Calu3 (cell line): ENCODE data around the gene DHRS9. TPM values are rescaled to one million over a fixed set of nuclear protein-coding genes. Genes with fewer than 3 reads are reported as not detected.

Experiments used
- BruUV-seq: library from RNA; stranded (reverse); fragments of 400-500 nt; replicated peaks from 2 replicates; lab custom pipeline; 2021; lab: Mats Ljungman, UMichigan
- CTCF ChIA-PET: fragments of 300-600 bp; sonication (Branson Sonifier 250); formaldehyde crosslinking; loops from one replicate; lab custom pipeline; 2022; ENCODE audit warnings: antibody characterized with exemption; lab: Charles Lee
- DNase-seq: peaks from one replicate; pipeline ENCODE4 v3.0.0; 2022
- H3K27ac Mint-ChIP-seq: one replicate; pipeline ENCODE4 v1.8.0; 2022; ENCODE audit warnings: mixed read lengths; ENCODE audit not compliant: unreplicated experiment
- H3K27me3 Mint-ChIP-seq: one replicate; pipeline ENCODE4 v1.8.0; 2022; ENCODE audit warnings: mixed read lengths; ENCODE audit not compliant: unreplicated experiment
- H3K36me3 Mint-ChIP-seq: one replicate; pipeline ENCODE4 v1.8.0; 2022; ENCODE audit warnings: mild to moderate bottlenecking, moderate library complexity, mixed read lengths; ENCODE audit not compliant: insufficient read depth, unreplicated experiment
- H3K4me1 Mint-ChIP-seq: one replicate; pipeline ENCODE4 v1.8.0; 2022; ENCODE audit warnings: mild to moderate bottlenecking, low read depth, mixed read lengths; ENCODE audit not compliant: unreplicated experiment
- H3K4me3 Mint-ChIP-seq: one replicate; pipeline ENCODE4 v1.8.0; 2022; ENCODE audit warnings: mild to moderate bottlenecking, low read depth, moderate library complexity, mixed read lengths; ENCODE audit not compliant: unreplicated experiment
- H3K9me3 Mint-ChIP-seq: one replicate; pipeline ENCODE4 v1.8.0; 2022; ENCODE audit warnings: low read depth, mixed read lengths; ENCODE audit not compliant: unreplicated experiment
- intact Hi-C: fragments of 100-400 bp; cut with micrococcal nuclease; formaldehyde crosslinking; loops from one replicate; pipeline ENCODE4 v1.10.0; 2022; ENCODE audit not compliant: unreplicated experiment
- total RNA-seq: library from RNA; stranded (reverse); gene quantifications from 2 replicates; pipeline ENCODE4 v1.2.3, GENCODE V29; 2022
- TF ChIP-seq, protein P1 (sequence below): fragments of 200-600 bp; IDR thresholded peaks from one replicate; pipeline ENCODE4 v1.8.0; 2022; ENCODE audit warnings: antibody characterized with exemption; ENCODE audit not compliant: unreplicated experiment

Gene DHRS9
- total RNA-seq, 1 experiment from 2014 or later: 16.6 TPM

DNA sequence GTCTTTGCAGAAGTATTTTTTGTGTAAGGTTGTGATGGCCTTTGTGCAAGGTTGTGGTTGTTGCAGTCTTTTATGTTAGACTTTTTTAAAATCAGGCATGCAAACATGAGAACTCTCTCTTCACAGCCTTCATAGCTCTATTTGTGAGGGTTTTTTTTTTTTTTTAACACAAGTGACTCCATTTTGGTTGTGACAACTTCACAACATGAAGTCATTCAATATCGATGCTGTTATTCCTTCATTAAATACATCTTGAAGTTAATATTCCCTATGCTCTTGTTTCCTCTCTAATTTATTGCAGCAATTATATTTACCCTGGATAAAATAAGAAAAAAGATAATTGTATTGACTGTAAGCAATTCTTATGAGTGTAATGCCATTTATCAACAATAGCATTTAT is 35.5 kb downstream of the DHRS9 start:
- no peaks in the 10 kb centered on the region for H3K27me3 Mint-ChIP-seq
- H3K4me1 Mint-ChIP-seq: peaks cover 15% of the 10 kb centered on the region
- TF ChIP-seq, protein P1, sequence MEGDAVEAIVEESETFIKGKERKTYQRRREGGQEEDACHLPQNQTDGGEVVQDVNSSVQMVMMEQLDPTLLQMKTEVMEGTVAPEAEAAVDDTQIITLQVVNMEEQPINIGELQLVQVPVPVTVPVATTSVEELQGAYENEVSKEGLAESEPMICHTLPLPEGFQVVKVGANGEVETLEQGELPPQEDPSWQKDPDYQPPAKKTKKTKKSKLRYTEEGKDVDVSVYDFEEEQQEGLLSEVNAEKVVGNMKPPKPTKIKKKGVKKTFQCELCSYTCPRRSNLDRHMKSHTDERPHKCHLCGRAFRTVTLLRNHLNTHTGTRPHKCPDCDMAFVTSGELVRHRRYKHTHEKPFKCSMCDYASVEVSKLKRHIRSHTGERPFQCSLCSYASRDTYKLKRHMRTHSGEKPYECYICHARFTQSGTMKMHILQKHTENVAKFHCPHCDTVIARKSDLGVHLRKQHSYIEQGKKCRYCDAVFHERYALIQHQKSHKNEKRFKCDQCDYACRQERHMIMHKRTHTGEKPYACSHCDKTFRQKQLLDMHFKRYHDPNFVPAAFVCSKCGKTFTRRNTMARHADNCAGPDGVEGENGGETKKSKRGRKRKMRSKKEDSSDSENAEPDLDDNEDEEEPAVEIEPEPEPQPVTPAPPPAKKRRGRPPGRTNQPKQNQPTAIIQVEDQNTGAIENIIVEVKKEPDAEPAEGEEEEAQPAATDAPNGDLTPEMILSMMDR: no peak
- DNase-seq: no peak
- CTCF ChIA-PET: interaction anchor here (0.6 kb wide), 1 partner anchor 66 kb away, joined by 3 read pairs; no protein-coding TSS in a partner anchor
- no TSS peak for BruUV-seq
- no peak overlapping the region for H3K4me3 Mint-ChIP-seq
- intact Hi-C loops: loop anchor here (2.0 kb wide), 1 partner anchor 286 kb away; no protein-coding TSS in a partner anchor
- H3K27ac Mint-ChIP-seq: no peak overlapping the region
- no peaks in the 10 kb centered on the region for H3K9me3 Mint-ChIP-seq
- H3K36me3 Mint-ChIP-seq: no peaks in the 10 kb centered on the region

DNA sequence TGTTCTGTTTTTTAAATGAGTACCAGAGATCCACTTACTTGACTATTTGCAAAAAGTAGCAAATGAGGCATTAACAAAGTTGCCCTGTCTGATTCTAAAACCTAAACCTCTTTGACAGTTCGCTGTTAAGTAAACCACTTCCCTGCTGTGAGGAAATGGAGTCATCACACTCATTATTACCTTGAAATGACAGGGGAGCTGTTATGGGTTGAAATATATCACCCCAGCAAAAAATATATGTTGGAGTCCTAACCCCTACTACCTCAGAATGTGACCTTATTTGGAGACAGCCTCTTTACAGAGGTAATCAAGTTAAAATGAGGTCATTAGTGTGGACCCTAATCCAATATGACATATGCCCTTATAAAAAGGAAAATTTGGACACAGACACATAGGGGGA is 36.1 kb downstream of the DHRS9 start:
- intact Hi-C loops: loop anchor here (2.0 kb wide), 1 partner anchor 285 kb away; no protein-coding TSS in a partner anchor
- CTCF ChIA-PET: no interaction called here
- Mint-ChIP-seq H3K4me3 (no peak overlapping the region), H3K4me1 (peaks cover 19% of the 10 kb centered on the region), H3K27ac (no peak overlapping the region), H3K36me3 (no peaks in the 10 kb centered on the region), H3K27me3 (no peaks in the 10 kb centered on the region), H3K9me3 (no peaks in the 10 kb centered on the region)
- TF ChIP-seq, protein P1: no peak
- no TSS peak for BruUV-seq
- no peak for DNase-seq

DNA sequence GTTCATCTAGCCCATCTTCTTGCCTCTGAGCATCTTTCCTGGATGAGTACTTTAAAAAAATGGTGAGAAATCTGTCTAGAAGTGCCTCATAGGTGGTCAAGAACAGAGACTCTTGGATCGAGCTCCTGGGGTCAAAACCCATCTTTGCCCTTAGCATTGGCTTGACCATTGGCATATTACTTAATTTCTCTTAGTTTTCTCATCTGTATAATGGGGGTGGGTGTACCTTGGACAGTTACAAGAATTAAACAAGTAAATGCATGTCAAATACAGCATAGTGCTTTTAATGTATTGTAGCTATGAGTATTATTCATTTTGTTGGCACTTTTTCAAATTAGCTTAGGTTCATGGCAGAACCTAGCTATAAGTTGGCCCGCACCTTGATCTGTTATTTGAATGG is 36.8 kb downstream of the DHRS9 start:
- peaks cover 19% of the 10 kb centered on the region for H3K4me1 Mint-ChIP-seq
- no peak for DNase-seq
- no peaks in the 10 kb centered on the region for H3K9me3 Mint-ChIP-seq
- no TSS peak for BruUV-seq
- H3K27me3 Mint-ChIP-seq: no peaks in the 10 kb centered on the region
- intact Hi-C loops: no loop called here
- no peaks in the 10 kb centered on the region for H3K36me3 Mint-ChIP-seq
- TF ChIP-seq, protein P1: no peak
- H3K4me3 Mint-ChIP-seq: no peak overlapping the region
- H3K27ac Mint-ChIP-seq: no peak overlapping the region
- CTCF ChIA-PET: no interaction called here

DNA sequence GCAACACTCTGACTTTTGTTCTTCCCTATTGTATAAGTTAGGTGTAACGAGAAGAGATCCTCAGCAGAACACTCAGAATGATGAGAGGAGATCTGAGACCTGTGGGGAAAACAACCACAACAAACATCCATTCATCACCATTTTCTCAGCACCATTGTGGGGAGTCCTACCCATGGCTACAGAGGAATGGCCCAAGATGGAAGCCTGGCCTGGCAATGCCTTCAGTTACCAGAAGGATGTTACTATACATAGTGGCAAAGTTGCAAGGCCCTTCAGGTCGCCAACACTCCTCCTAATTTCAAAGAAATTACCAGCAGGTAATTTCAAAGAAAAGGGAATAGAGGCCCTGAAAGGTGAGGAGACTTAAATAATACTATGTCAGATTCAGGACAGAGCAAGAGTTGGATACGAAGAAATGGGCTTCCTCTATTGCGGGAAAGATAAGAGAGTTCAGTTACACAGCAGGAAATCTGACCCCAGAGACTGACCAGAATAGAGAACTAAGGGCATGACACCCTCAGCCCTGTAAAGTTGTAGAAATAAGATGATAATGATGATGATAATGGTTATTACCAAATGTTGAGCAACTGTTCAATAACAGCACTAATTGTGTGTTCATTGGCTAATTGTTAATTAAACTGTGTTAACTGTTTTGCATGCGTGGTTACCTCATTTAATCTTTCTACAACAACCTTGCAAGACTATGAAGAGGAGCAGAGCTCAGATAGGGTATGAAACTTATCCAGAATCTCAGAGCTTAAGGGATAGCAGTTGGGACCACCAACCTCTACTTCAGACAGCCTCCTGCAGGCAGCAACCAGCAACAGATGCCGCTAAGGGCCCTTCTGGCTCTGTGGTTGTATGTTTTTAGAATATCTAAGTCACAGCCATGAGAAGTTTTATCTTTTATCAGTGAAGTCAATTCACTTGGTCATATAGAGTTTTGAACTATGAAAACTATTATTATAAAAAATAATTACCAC is 37.5 kb downstream of the DHRS9 start:
- Mint-ChIP-seq H3K27ac (no peak overlapping the region), H3K4me3 (no peak overlapping the region), H3K36me3 (no peaks in the 10 kb centered on the region), H3K27me3 (no peaks in the 10 kb centered on the region), H3K4me1 (peaks cover 19% of the 10 kb centered on the region), H3K9me3 (no peaks in the 10 kb centered on the region)
- intact Hi-C loops: no loop called here
- CTCF ChIA-PET: interaction anchor here (1.0 kb wide), 1 partner anchor 25 kb away, joined by 5 read pairs; no protein-coding TSS in a partner anchor
- TF ChIP-seq, protein P1: no peak
- BruUV-seq: no TSS peak
- DNase-seq: no peak
